T-helper 1 cell treated with Interleukin-12 subunit alpha and Interleukin-12 subunit beta and Interleukin-4 antibody, amounts not matched to agents 30 ng/mL and 1 ng/mL, for 36 hours (primary cell): ENCODE measurements around the gene PKP1. TPM values are rescaled to one million over a fixed set of nuclear protein-coding genes. Genes with fewer than 3 reads are reported as not detected.
"Not testable (repeated sequence)": the region's sequence is repeated elsewhere in the genome, so short reads cannot be mapped to it uniquely, and the experiment has no call there.

Experiments
- intact Hi-C: fragments of 100-400 bp; cut with micrococcal nuclease; formaldehyde crosslinking; loops from one replicate; pipeline ENCODE4 v1.15.1; 2024
- total RNA-seq: library from RNA; stranded (reverse); gene quantifications from 2 replicates; pipeline ENCODE4 v1.2.3, GENCODE V29; 2022

The PKP1 gene, protein sequence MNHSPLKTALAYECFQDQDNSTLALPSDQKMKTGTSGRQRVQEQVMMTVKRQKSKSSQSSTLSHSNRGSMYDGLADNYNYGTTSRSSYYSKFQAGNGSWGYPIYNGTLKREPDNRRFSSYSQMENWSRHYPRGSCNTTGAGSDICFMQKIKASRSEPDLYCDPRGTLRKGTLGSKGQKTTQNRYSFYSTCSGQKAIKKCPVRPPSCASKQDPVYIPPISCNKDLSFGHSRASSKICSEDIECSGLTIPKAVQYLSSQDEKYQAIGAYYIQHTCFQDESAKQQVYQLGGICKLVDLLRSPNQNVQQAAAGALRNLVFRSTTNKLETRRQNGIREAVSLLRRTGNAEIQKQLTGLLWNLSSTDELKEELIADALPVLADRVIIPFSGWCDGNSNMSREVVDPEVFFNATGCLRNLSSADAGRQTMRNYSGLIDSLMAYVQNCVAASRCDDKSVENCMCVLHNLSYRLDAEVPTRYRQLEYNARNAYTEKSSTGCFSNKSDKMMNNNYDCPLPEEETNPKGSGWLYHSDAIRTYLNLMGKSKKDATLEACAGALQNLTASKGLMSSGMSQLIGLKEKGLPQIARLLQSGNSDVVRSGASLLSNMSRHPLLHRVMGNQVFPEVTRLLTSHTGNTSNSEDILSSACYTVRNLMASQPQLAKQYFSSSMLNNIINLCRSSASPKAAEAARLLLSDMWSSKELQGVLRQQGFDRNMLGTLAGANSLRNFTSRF
- total RNA-seq = not detected in 2 replicates

GRCh38 chr1:201282931-201283829, at the start of gene PKP1:
TSS of gene PKP1 (plus strand) at chr1:201283506. CDS start at chr1:201283703, 197 bp downstream.
- intact Hi-C loops = no loop called here

GRCh38 chr1:201239646-201240045, 43.7 kb upstream of the PKP1 start:
- intact Hi-C loops = not testable (repeated sequence)

DNA sequence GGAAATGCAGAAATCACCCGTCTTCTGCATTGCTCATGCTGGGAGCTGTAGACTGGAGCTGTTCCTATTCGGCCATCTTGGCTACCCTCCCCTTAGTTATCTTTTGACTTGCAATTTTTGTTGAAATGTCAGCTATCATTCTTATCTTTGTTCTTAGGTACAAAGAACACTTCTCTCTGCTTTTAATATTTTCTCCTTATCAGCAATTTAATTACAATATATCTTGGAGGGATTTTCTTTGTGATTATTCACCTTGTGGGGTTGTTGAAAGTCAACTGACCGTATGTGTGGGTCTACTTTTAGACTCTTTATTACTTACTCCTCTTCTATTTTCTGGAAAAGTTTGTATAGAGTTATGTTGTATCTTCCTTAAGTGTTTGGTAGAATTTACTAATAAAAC, 43.1 kb upstream of the PKP1 start:
- intact Hi-C loops = no loop called here

- intact Hi-C loops = no loop called here
Measured at GRCh38 chr1:201241736-201242135, 41.6 kb upstream of the PKP1 start.

DNA sequence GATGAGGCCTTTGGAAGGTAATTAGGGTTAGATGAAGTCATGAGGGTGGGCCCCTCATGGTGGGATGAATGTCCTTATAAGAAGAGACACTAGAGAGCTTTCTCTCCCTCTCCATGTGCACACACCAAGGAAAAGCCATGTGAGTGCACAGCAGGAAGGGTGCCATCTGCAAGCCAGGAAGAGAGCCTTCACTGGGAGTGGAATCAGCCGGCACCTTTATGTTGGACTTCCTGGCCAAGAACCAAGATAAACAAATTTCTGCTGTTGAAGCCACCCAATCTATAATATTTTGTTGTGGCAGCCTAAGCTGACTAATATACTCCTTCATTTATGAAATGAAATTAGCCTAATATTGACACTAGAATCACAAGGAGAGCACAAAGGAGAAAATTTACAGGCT, 38.2 kb upstream of the PKP1 start:
- intact Hi-C loops = no loop called here

DNA sequence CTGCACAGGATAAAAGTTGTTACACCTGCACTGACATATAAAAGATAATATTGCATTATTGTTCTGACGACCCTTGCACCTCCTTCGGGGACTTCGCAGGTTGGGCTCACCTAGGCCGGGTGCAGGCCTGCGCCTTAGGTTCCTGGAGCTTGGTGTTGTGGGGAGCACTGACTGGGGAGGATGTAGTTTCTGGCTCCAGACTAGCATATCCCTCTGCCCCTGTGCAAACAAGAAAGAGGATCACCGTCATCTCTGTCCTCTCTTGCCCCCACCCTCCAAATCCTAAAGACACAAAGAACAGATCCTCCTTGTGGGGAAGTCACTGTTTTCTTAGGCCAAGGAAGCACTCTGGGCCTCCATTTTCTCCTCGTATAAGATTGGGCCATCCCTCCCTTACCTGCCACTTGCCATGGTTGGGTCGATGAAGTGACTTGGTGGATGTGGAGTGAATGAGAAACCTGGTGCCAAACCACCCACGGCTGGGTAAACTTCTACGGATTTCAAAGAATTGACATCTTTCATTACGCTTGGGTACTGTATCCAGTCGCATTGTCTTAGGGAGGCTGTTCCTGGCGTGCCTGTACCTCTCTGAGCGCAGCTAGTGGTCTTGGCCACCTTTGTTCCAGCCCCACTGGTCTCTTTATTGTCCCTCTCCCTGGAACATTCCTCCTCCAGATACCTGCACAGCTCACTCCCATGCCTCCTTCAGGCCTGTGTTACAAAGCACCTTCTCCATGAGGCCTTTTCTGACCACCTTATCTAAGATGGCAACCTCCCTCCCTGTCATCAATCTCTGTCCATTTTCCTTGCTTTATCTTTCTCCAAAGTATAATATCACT, 34.4 kb upstream of the PKP1 start:
- intact Hi-C loops = no loop called here

DNA sequence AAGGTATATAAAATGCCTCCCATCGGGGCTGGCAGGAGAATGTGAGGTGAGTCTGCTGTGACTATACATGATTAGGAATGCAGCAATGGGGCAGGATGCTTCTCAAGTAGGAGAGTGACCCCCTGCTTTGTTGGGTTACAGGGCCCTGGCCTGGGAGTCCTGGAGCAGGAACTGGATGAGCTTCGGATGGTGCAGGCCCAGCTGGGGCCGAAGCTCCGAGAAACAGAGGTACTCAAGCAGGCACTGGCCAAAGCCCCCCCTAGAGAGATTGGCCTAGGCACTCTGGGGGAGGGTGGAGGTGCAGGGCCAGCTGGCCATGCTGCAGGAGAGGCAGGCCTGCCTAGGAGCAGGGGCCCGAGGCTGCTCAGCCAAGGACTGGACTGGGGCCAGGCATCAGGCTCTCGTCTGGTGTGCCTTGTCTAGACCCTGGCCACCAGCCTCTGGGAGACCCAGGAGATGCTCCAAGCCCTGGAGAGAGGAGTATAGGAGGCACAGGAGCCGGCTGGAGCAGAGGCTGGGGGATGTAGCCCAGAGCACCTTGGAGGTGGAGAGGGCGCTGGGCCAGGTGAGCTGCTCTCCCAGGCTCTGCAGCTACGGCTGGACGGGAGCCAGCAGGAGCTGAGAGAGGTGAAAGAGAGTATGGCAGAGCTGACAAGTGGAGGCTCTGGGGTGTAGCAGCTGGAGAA, 32.8 kb upstream of the PKP1 start:
- intact Hi-C loops = no loop called here

- intact Hi-C loops = no loop called here
Measured at GRCh38 chr1:201251411-201251810, 31.9 kb upstream of the PKP1 start.

DNA sequence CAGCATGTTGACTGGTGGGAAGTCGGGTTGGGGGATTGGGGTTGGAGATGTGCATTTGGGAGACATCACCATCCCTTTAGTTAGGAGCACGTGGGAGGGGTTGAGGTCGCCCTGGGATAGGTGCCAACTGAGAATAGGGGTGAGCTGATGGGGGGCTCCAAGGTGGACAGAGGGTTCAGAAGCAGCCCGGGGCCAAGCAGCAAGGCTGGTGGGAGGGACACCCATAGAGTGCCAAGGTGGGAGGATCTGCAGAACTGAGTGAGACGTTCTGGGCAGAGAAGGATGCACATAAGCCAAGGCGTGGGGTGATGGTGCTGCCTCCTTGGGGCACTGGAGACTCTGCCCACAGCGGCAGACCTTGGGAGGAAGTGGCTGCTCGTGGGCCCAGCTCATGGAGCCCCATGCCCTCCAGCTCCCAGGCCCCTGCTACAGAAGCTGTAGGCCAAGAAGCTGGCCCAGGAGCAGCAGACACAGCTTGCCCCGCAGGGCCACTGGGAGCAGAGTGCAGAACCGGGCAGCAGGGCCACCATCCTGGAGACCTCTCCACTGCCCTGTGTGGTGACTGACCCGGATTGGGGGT, 31.4 kb upstream of the PKP1 start:
- intact Hi-C loops = no loop called here

DNA sequence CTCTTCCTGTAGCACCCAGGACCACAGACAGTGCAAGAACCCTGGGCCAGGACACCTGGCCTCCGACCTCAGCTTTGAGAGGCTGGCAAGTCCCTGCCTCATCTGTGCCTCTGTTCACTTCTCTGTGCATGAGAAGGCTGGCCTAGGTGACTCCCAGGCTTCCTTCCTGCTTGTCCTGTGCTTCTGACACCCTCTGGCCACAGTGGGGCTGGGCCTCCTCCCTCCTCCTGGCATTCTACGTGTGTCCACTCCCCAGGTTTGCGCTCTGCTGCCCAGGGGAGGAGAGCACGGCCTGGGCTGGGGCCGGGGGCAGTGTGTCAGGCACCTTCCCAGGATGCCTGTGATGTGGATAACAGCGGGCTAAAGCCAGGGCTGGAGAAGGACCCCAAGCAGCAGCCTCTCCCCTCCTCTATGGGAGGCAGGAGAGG, 30.3 kb upstream of the PKP1 start:
- intact Hi-C loops = no loop called here

- intact Hi-C loops = no loop called here
Measured at GRCh38 chr1:201253411-201253810, 29.9 kb upstream of the PKP1 start.

DNA sequence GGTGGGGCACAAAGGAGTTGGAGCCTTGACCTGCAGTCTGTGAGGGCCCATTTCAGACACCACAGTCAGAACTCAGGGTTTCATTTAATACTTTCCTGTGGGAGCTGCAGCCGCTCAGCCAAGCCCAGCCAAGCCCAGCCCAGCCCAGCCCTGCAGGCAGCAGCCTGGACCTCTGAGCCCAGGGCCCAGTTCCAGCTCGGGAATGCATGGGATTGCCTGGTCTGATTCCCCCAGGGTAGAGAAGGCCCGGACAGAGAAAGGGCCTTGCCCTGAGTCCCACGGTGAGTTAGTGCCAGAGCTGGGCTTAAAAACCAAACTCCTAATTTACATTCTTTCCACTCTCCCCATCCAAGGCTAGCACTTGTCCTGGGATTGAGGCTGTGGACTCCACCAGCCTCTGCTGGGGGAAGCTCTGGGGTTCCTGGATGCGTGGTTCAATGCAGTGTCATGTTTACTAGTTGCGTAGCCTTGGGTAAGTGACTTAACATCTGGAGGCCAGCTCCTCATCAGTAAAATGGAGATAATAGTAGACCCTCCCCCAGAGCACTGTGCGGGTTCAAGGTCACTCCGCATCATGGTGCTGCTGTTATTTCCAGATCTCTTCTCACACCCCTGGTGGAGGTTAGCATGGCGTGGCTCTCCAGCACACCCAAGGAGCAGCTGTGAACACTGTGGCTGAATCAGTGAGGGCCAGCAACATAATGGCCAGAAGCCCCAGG, 29.2 kb upstream of the PKP1 start:
- intact Hi-C loops = loop anchor here (1.0 kb wide), 3 partner anchors 92 to 154 kb away; no protein-coding TSS in a partner anchor

DNA sequence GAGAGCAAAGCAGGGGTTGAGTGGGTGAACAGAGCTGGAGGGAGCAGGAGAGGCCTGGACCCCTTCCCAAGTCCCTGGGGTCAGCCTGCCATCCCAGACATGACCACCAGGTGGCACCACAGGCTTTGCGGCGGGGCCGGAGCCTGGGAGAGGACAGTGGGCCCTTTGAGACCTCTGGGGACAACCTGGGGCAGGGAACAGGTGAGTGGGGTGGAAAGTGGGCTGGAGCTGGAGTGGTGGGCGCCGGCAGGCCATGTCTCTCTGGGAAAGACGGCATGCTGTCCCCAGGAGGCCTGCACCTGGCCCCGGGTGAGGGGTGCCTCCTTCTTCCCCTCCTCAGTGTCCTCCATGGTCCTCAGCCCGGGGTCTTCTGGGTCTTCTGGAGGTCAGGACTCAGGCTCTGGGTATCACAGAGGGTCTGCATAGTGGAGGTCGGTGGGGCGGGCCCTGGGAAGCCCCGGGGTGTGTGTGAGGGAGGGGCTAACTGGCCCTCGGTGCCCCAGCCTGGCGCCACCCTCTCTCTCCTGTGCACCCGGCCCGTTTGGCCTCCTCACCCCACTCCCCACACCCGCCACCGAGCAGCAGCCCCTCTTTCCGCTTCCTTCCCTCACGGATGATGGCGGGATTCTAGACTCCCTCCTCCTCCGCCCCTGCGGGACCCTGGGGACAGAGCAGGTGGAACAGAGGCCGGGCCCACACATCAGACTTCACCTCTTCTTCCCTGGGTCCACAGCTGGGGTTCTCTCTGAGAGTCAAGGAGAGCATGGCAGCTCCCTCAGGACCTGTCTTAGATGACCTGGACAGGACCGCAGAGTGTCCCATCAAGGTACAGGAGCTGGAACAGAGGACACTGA, 28.5 kb upstream of the PKP1 start:
- intact Hi-C loops = loop anchor here (1.0 kb wide), 3 partner anchors 91 to 153 kb away; no protein-coding TSS in a partner anchor

GRCh38 chr1:201255479-201256362, 27.6 kb upstream of the PKP1 start:
- intact Hi-C loops = no loop called here

- intact Hi-C loops = not testable (repeated sequence)
Measured at GRCh38 chr1:201258132-201258531, 25.2 kb upstream of the PKP1 start.

DNA sequence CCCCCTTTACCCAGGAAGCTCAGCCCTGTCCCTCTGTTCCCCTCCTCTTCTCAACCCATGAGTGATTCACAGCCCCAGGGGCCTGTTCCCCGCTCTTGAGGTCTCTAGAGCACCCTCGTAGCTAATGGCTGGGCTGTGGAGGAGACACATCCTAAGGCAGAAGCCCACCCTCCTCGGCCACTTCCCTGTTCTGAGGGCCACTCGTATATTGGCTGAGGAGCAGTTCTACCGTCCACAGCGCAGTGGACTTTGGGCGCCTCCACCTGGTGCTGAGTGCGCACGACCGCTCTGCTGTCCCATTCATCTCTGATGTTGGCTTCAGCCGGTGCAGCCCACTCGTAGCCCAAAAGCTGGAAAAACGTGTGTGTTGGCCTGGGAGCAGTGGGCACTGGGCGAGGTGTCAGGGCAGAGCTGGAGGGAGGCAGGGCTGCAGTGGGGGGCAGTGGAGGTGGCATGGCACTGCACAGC, 24.5 kb upstream of the PKP1 start:
- intact Hi-C loops = no loop called here
